GM21423 (cell line): ENCODE data around the gene HIRA.

Source experiments
- ATAC-seq: cut with Tn5 transposase; IDR thresholded peaks from one replicate; pipeline ENCODE4 v1.9.1; 2021; ENCODE audit warnings: mild to moderate bottlenecking, moderate library complexity; ENCODE audit not compliant: unreplicated experiment

HIRA gene

GRCh38 chr22:19410941-19411689 is 20.4 kb downstream of the HIRA start:
- no peak for ATAC-seq

GRCh38 chr22:19407649-19408606 is 23.6 kb downstream of the HIRA start:
- ATAC-seq = no peak

- ATAC-seq = no peak
Measured at GRCh38 chr22:19406846-19407245, 24.7 kb downstream of the HIRA start.

- ATAC-seq = no peak
Measured at GRCh38 chr22:19406281-19406811, 25.2 kb downstream of the HIRA start.

GRCh38 chr22:19405652-19406051 is 25.9 kb downstream of the HIRA start:
- no peak for ATAC-seq

GRCh38 chr22:19405133-19405532 is 26.4 kb downstream of the HIRA start:
- ATAC-seq = no peak

- ATAC-seq = no peak
Measured at GRCh38 chr22:19404676-19405075, 26.9 kb downstream of the HIRA start.

GRCh38 chr22:19402642-19403191 is 28.8 kb downstream of the HIRA start:
- no peak for ATAC-seq

GRCh38 chr22:19401483-19401882 is 30.1 kb downstream of the HIRA start:
- no peak for ATAC-seq

GRCh38 chr22:19400881-19401280 is 30.7 kb downstream of the HIRA start:
- ATAC-seq = no peak

GRCh38 chr22:19398652-19399051 is 32.9 kb downstream of the HIRA start:
- no peak for ATAC-seq

- ATAC-seq = no peak
Measured at GRCh38 chr22:19398206-19398605, 33.3 kb downstream of the HIRA start.

GRCh38 chr22:19397734-19398104 is 33.8 kb downstream of the HIRA start:
- ATAC-seq = no peak

GRCh38 chr22:19396934-19397733 is 34.4 kb downstream of the HIRA start:
- ATAC-seq = no peak

- ATAC-seq = no peak
Measured at GRCh38 chr22:19396561-19396933, 35.0 kb downstream of the HIRA start.

GRCh38 chr22:19395276-19395675 is 36.3 kb downstream of the HIRA start:
- no peak for ATAC-seq

- ATAC-seq = no peak
Measured at GRCh38 chr22:19394274-19395050, 37.1 kb downstream of the HIRA start.

- no peak for ATAC-seq
Measured at GRCh38 chr22:19393704-19394103, 37.8 kb downstream of the HIRA start.

GRCh38 chr22:19387575-19387974 is 44.0 kb downstream of the HIRA start:
- ATAC-seq = no peak

- ATAC-seq = no peak
Measured at GRCh38 chr22:19387038-19387437, 44.5 kb downstream of the HIRA start.
